Daoy (cell line): ENCODE results near the gene PGLYRP1. TPM values are rescaled to one million over a fixed set of nuclear protein-coding genes. Genes with fewer than 3 reads are reported as not detected.

Experiments
- DNase-seq: peaks from one replicate; pipeline ENCODE4 v3.0.0-alpha.2; 2015; ENCODE audit warnings: low read depth
- total RNA-seq: library from RNA; depleted of rRNA; stranded (reverse); fragments of >200 nt; shearing (Covaris generic); gene quantifications from 2 replicates; pipeline ENCODE4 v1.2.3, GENCODE V29; 2014

Gene PGLYRP1
- total RNA-seq, 1 experiment from 2014 or later, result not detected

- DNase-seq, result no peak
Observed at GRCh38 chr19:46002678-46003275, 20.1 kb downstream of the PGLYRP1 start.

GRCh38 chr19:46000491-46001246, 22.2 kb downstream of the PGLYRP1 start:
- DNase-seq, result no peak

- peak; percentile 40 for DNase-seq
Observed at GRCh38 chr19:45999653-46000121, 23.2 kb downstream of the PGLYRP1 start.

GRCh38 chr19:45998834-45999233, 24.0 kb downstream of the PGLYRP1 start:
- no peak for DNase-seq

- DNase-seq, result no peak
Observed at GRCh38 chr19:45996933-45997332, 25.9 kb downstream of the PGLYRP1 start.

GRCh38 chr19:45995715-45996385, 27.0 kb downstream of the PGLYRP1 start:
- DNase-seq, result peak; percentile 48

- peak; percentile 98 for DNase-seq
Observed at GRCh38 chr19:45994998-45995714, 27.7 kb downstream of the PGLYRP1 start, which contains the start of gene CCDC61. Gene CCDC61 (plus strand): TSS chr19:45995467. CDS start chr19:46003019, 7,552 bp downstream.

- peak; percentile 26 for DNase-seq
Observed at GRCh38 chr19:45994456-45994997, 28.3 kb downstream of the PGLYRP1 start.

- no peak for DNase-seq
Observed at GRCh38 chr19:45990113-45990728, 32.6 kb downstream of the PGLYRP1 start.

- no peak for DNase-seq
Observed at GRCh38 chr19:45985321-45985720, 37.5 kb downstream of the PGLYRP1 start.

GRCh38 chr19:45981350-45981749, 41.5 kb downstream of the PGLYRP1 start:
- DNase-seq, result no peak

GRCh38 chr19:45978156-45978555, 44.7 kb downstream of the PGLYRP1 start:
- no peak for DNase-seq

GRCh38 chr19:45976178-45976577, 46.7 kb downstream of the PGLYRP1 start:
- no peak for DNase-seq

- DNase-seq, result no peak
Observed at GRCh38 chr19:45975306-45976070, 47.4 kb downstream of the PGLYRP1 start.

- DNase-seq, result peak; percentile 93
Observed at GRCh38 chr19:45973553-45974338, 49.1 kb downstream of the PGLYRP1 start, which contains the start of gene NOVA2. Gene NOVA2 (minus strand): TSS chr19:45973865. CDS start chr19:45973351, 514 bp downstream.

GRCh38 chr19:45972947-45973540, 49.8 kb downstream of the PGLYRP1 start:
- DNase-seq, result no peak

- DNase-seq, result no peak
Observed at GRCh38 chr19:45972081-45972946, 50.5 kb downstream of the PGLYRP1 start.
